ENCODE results near the gene ZBTB1.

The ZBTB1 gene

GRCh38 chr14:64504310-64504896, at the start of gene ZBTB1:
Gene ZBTB1, plus strand, starts transcription at chr14:64504770. Its CDS starts 16,735 bp downstream, at chr14:64521505.
- DNase-seq, result peak; percentile 87

- no peak for DNase-seq
Observed at GRCh38 chr14:64459405-64460136, 45.0 kb upstream of the ZBTB1 start.

DNA sequence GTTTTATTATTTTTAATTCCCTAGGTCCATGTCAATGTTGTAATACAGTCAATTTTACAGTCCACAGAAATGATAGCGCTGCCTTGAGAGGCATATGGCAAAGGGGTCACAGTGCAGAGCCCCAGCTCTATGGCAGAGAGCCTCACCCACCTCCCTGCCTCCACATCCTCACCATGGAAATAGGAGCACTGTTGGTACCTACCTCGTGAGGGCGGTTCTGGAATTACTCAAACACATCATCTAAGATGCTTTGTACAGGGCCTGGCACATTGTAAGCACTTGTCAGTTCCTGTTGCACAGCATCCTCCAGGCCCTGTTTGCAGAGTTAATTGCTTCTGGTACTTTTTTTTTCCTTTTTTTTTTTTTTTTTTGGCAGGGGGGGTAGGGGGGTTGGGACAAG, 43.3 kb upstream of the ZBTB1 start:
- no peak for DNase-seq

GRCh38 chr14:64463195-64463594, 41.4 kb upstream of the ZBTB1 start:
- DNase-seq, result no peak

GRCh38 chr14:64463873-64464272, 40.7 kb upstream of the ZBTB1 start:
- no peak for DNase-seq

GRCh38 chr14:64464651-64465050, 39.9 kb upstream of the ZBTB1 start:
- no peak for DNase-seq

- DNase-seq, result peak; percentile 32
Observed at GRCh38 chr14:64465191-64465822, 39.3 kb upstream of the ZBTB1 start, which contains the start of gene AKAP5. Gene AKAP5, plus strand, starts transcription at chr14:64465499. Its CDS starts 2,896 bp downstream, at chr14:64468395.

DNA sequence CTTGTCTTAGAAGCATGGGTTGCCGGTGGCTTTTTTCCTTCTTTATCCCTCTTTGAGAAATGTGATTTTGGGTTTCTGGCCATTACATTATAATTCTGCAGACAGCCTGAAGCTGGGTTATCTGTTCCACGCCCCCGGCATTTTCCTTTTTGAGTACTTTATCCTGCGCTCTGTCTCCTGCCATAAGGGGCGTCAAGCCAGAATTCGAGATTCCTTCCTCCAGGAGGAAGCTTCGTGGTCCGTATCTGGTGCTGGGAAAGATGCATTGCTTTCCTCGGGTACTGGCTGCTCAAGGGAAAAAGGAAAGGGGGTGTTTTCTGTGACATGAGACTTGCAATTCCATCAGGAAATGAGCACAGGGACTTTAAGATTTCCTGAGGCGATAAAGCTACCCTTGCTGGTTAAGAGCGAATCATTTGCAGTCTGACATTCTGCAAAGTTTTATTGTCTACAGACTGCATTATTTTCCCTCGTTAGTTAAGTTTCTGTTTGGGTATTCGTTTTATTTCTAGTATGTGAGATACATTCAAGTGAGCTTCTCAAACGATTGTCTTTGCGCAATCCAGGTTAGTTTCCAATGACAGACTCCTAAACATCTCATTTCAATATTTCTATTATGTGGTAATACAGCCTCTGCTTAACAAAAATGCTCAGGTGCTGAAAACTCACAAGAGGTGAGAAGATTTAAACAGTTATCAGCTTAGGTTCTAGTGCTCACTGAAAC, 38.6 kb upstream of the ZBTB1 start:
- DNase-seq, result peak; percentile 63

DNA sequence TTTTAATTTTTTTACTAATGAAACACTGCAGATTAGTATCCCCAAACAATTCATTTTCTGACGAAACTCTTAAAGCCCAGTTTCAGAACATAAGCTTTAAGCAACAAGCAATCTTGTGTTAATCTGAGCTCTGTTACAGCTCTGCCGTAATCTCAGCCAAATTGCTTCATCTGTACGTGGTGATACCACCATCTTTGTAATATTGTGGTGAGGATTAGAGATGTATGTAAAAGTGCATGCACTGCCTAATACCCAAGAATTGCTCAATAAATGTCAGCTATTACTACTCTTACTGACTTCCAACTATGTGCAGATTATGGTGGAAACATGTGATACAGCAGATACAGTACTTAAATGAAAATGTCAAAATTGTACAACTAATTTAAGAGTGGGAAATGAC, 37.5 kb upstream of the ZBTB1 start:
- DNase-seq, result no peak

- DNase-seq, result no peak
Observed at GRCh38 chr14:64467566-64467965, 37.0 kb upstream of the ZBTB1 start.

DNA sequence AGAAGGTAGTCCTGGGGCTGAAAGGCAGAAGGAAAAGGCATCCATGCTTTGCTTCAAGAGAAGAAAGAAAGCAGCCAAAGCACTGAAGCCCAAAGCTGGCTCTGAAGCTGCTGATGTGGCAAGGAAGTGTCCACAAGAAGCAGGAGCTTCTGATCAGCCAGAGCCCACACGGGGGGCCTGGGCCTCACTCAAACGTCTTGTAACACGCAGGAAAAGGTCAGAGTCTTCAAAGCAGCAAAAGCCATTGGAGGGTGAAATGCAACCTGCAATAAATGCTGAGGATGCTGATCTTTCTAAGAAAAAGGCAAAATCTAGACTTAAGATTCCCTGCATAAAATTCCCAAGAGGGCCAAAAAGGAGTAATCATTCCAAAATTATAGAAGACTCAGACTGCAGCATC, 36.1 kb upstream of the ZBTB1 start:
- no peak for DNase-seq

DNA sequence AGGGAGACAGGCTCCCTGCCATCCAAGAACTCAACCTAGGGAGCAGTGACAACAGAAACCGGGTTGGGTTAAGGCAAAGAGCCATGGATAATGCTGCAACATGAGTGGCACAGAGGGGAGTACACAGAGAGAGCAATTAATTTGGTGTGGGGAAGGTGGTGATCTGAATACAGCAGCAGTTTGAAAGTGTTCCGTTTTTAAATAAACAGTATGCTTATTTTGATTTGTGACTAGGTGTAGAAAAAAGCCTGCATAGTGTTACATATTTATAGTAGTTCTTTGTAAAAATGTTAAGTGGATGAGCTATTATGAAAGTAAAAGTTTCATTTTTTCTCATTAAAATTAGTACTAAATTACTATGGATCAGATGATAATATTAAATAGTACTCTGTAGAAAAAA, 30.5 kb upstream of the ZBTB1 start:
- DNase-seq, result no peak

DNA sequence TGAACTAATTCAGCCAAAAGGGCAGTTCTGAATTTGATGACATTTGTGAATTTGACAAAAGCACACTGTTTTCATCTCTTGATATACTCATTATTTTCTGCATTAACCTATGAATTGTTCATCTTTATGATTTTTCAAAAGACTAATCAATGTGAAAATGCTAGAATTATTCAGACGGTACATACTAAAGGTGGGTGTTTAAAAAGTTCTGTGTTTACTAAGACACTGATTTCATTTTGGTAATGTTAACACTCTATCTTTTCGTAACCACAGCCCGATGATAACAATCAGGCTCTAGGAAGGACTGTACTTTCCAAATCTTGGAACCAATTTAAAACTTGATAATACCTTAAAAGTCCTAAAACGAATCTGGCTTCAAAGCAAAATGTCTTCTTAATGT, 29.9 kb upstream of the ZBTB1 start:
- DNase-seq, result no peak

GRCh38 chr14:64475585-64476273, 28.8 kb upstream of the ZBTB1 start:
- no peak for DNase-seq

DNA sequence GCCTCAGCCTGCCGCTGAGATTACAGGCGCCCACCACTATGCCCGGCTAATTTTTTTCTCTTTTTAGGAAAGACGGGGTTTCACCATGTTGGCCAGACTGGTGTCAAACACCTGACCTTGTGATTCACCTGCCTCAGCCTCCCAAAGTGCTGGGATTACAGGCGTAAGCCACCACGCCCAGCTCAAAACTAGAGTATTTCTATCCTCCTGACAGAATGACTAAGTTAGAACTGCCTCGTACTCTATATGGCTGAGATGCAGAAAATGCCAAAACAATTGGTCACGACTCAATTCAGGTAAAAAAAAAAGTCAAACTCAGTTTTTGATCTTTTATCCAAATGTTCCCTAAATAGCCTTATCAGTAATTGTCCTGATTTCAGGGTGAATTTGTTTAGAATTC, 28.1 kb upstream of the ZBTB1 start:
- no peak for DNase-seq

GRCh38 chr14:64478634-64479250, 25.8 kb upstream of the ZBTB1 start:
- DNase-seq, result peak; percentile 28

DNA sequence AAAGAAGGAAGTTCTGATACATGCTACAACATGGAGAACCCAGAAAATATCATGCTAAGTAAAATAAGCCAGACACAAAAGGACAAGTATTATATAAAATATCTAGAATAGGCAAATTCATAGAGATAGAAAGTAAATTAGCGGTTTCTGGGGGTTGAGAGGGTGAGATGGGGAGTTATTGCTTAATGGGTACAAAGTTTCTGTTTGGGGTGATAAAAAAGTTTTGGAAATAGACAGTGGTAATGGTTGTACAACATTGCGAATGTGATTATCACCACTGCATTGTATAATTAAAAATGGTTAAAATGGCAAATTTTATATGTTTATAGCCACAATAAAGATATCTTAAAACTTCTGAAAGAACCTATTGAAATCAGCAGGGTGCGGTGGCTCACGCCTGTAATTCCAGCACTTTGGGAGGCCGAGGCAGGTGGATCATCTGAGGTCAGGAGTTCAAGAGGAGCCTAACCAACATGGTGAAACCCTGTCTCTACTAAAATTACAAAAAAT, 15.9 kb upstream of the ZBTB1 start:
- no peak for DNase-seq

- no peak for DNase-seq
Observed at GRCh38 chr14:64491637-64492036, 12.9 kb upstream of the ZBTB1 start.

DNA sequence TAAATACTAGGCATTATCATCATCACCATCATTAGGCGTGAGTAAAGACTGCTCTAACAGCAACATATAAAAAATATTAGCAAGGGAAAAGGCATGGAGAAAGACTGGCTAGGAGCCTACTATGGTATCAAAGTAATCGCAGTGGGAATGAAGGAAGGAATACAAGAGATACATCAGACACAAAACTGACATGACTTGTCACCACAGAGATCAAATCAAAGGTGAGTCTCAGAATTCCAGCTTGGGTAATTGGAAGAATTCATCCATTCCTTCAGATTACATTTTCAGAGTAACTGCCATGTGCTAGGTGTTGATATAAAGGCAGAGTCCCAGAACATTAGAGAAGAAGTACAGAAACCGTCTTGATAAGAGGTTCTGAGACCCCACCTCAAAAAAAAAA, 11.1 kb upstream of the ZBTB1 start:
- no peak for DNase-seq

- DNase-seq, result no peak
Observed at GRCh38 chr14:64495252-64495651, 9.3 kb upstream of the ZBTB1 start.

GRCh38 chr14:64496764-64497163, 7.8 kb upstream of the ZBTB1 start:
- DNase-seq, result no peak

GRCh38 chr14:64500088-64500487, 4.5 kb upstream of the ZBTB1 start:
- no peak for DNase-seq

All from fibroblast of upper back skin (primary cell).